HepG2 (cell line): ENCODE data around the gene RTEL1. TPM values are rescaled to one million over a fixed set of nuclear protein-coding genes. Genes with fewer than 3 reads are reported as not detected.

ENCODE experiments used
- ATAC-seq: fragments of 200-7000 bp; cut with Tn5 transposase; 3 replicates; pipeline ENCODE4 v1.9.1; 2020; ENCODE audit warnings: mild to moderate bottlenecking, moderate library complexity
- BruUV-seq: library from RNA; stranded (reverse); fragments of 400-500 nt; replicated peaks from 2 replicates; lab custom pipeline; 2021; lab: Mats Ljungman, UMichigan
- CTCF ChIA-PET: fragments of 300-600 bp; formaldehyde crosslinking; extraction: SDS; loops from one replicate; lab custom pipeline; 2021; ENCODE audit warnings: low total read pairs, inconsistent platforms, low intra/inter-chr PET ratio; lab: Yijun Ruan, JAX
- POLR2A ChIA-PET: fragments of 350-600 bp; sonication (Branson Sonifier 250); formaldehyde crosslinking; loops from one replicate; lab custom pipeline; 2020; ENCODE audit warnings: antibody characterized with exemption, inconsistent platforms; lab: Yijun Ruan, JAX
- DNase-seq: peaks from one replicate; pipeline ENCODE4 v3.0.0-alpha.2; 2015; ENCODE audit warnings: low spot score
- FAIRE-seq: peaks from 3 replicates; lab custom pipeline; 2011; peaks lifted over from hg19 to GRCh38; lab: Jason Lieb, UNC
- H2AFZ ChIP-seq: one replicate; pipeline ENCODE4 v1.6.1; 2011; ENCODE audit warnings: low read length, inconsistent platforms
- H3K27ac ChIP-seq: fragments of 300-600 bp; 3 replicates; pipeline ENCODE4 v1.8.0; 2011; ENCODE audit warnings: mixed run types, mild to moderate bottlenecking, mixed read lengths, low read length, inconsistent platforms; ENCODE audit not compliant: insufficient read depth; ENCODE audit errors: extremely low read length
- H3K27me3 ChIP-seq, 2 experiments: fragments of 200-600 bp in 1 of 2; 2 replicates in 1 of 2; 3 replicates in 1 of 2; pipeline versions ENCODE4 v1.6.0 to v1.8.0; 2011; ENCODE audit warnings: low read length in 2 of 2, mild to moderate bottlenecking in 2 of 2, moderate library complexity in 2 of 2, inconsistent platforms in 1 of 2; ENCODE audit not compliant: insufficient read depth in 2 of 2, control insufficient read depth in 1 of 2
- H3K36me3 ChIP-seq, 2 experiments: fragments of 200-600 bp in 1 of 2; replicated peaks in 1 of 2; 2 replicates in 1 of 2; 3 replicates in 1 of 2; pipeline versions ENCODE4 v1.5.1 to v1.8.0; 2011; ENCODE audit warnings: low read length in 2 of 2, inconsistent platforms in 1 of 2; ENCODE audit not compliant: insufficient read depth in 2 of 2, control insufficient read depth in 1 of 2
- H3K4me1 ChIP-seq: 2 replicates; pipeline ENCODE4 v1.5.1; 2012; ENCODE audit warnings: low read length, inconsistent platforms; ENCODE audit not compliant: insufficient read depth
- H3K4me2 ChIP-seq: 2 replicates; pipeline ENCODE4 v1.6.0; 2011; ENCODE audit warnings: low read depth, low read length, inconsistent platforms
- H3K4me3 ChIP-seq, 3 experiments: fragments of 200-600 bp in 1 of 3; sonication (generic), shearing (Covaris generic) in 1 of 3; replicated peaks in 1 of 3; 2 replicates each; pipeline ENCODE4 v1.5.1; 2011 to 2016; ENCODE audit warnings: low read length in 3 of 3, inconsistent platforms in 2 of 3, low read depth in 2 of 3, mild to moderate bottlenecking in 2 of 3, control low read depth in 1 of 3, mixed read lengths in 1 of 3; ENCODE audit not compliant: insufficient read depth in 1 of 3
- H3K79me2 ChIP-seq: one replicate; pipeline ENCODE4 v1.6.1; 2011; ENCODE audit warnings: low read length, inconsistent platforms; ENCODE audit not compliant: insufficient read depth
- H3K9ac ChIP-seq: 2 replicates; pipeline ENCODE4 v1.6.0; 2011; ENCODE audit warnings: mild to moderate bottlenecking, low read depth, low read length, inconsistent platforms; ENCODE audit not compliant: insufficient read depth
- H3K9me3 ChIP-seq: 2 replicates; pipeline ENCODE4 v1.5.1; 2012; ENCODE audit warnings: mild to moderate bottlenecking, low read length
- H4K20me1 ChIP-seq: 2 replicates; pipeline ENCODE4 v1.6.0; 2011; ENCODE audit warnings: inconsistent platforms, mild to moderate bottlenecking, low read length, moderate library complexity; ENCODE audit not compliant: insufficient read depth
- AGO1 ChIP-seq: fragments of 200-400 bp; formaldehyde crosslinking; IDR thresholded peaks from 2 replicates; pipeline ENCODE4 v1.6.1; 2017; ENCODE audit warnings: mild to moderate bottlenecking, low read depth, low read length, moderate library complexity; ENCODE audit not compliant: poor library complexity, severe bottlenecking
- HNF4A ChIP-seq: sonication (generic); formaldehyde crosslinking; IDR thresholded peaks from 2 replicates; pipeline ENCODE4 v1.4.0; 2020; ENCODE audit warnings: missing genetic modification reagents
- POLR2G ChIP-seq: fragments of 200-400 bp; formaldehyde crosslinking; IDR thresholded peaks from 2 replicates; pipeline ENCODE4 v1.6.1; 2018; ENCODE audit warnings: mild to moderate bottlenecking, low read depth, low read length, moderate library complexity
- THAP9 ChIP-seq: sonication (generic); formaldehyde crosslinking; IDR thresholded peaks from 2 replicates; pipeline ENCODE4; 2020; ENCODE audit warnings: missing genetic modification reagents, mild to moderate bottlenecking, borderline replicate concordance
- ZC3H13 ChIP-seq: sonication (generic); formaldehyde crosslinking; IDR thresholded peaks from 2 replicates; pipeline ENCODE4 v1.8.1; 2023; ENCODE audit warnings: mild to moderate bottlenecking, missing genetic modification reagents, moderate library complexity
- ZNF318 ChIP-seq: sonication (generic); formaldehyde crosslinking; IDR thresholded peaks from 2 replicates; pipeline ENCODE4 v1.4.0; 2020; ENCODE audit warnings: mild to moderate bottlenecking, missing genetic modification reagents
- ZNF331 ChIP-seq: sonication (generic); formaldehyde crosslinking; IDR thresholded peaks from 2 replicates; pipeline ENCODE4 v1.4.0; 2020; ENCODE audit warnings: missing genetic modification reagents
- ZNF550 ChIP-seq: sonication (generic); formaldehyde crosslinking; IDR thresholded peaks from 2 replicates; pipeline ENCODE4 v1.4.0; 2020; ENCODE audit warnings: mild to moderate bottlenecking, missing genetic modification reagents, borderline replicate concordance
- ZNF614 ChIP-seq: IDR thresholded peaks from 2 replicates; pipeline ENCODE4 v1.6.1; 2018; ENCODE audit warnings: missing biosample characterization, missing genetic modification reagents, inconsistent platforms, borderline replicate concordance
- ZNF768 ChIP-seq: sonication (generic); formaldehyde crosslinking; IDR thresholded peaks from 2 replicates; pipeline ENCODE4 v1.4.0; 2020; ENCODE audit warnings: missing genetic modification reagents
- WGBS: methylation state at CpG from one replicate; pipeline ENCODE4 v1.1.6; 2017; ENCODE audit warnings: low lambda C conversion rate; 5-methylcytosine and 5-hydroxymethylcytosine counted together
- in situ Hi-C: cut with HindIII; loops from 2 replicates; pipeline ENCODE4 v1.10.0; 2017; ENCODE audit warnings: low pct_unique_long_range_greater_than_20kb; ENCODE audit not compliant: extremely low pct_ligation_motif_present
- intact Hi-C: fragments of 100-400 bp; cut with micrococcal nuclease; formaldehyde crosslinking; loops from one replicate; pipeline ENCODE4 v1.10.0; 2022; ENCODE audit not compliant: unreplicated experiment
- polyA plus RNA-seq, 8 experiments: library from polyadenylated mRNA; depleted of rRNA in 3 of 8; stranded (reverse) in 7 of 8; unstranded in 1 of 8; fragments of >200 nt; fragmentation: Illumina TruSeq in 4 of 8; extraction: Trizol in 4 of 8; gene quantifications; 2 replicates each; pipeline versions ENCODE4 v1.2.1 to v1.2.3, GENCODE V29; 2011 to 2016; ENCODE audit warnings: low read depth in 4 of 8, missing spikeins in 1 of 8, mixed read lengths in 1 of 8; ENCODE audit not compliant: insufficient read depth in 1 of 8
- total RNA-seq, 5 experiments: library from RNA; depleted of rRNA; stranded (reverse); fragments of >200 nt; fragmentation: Illumina TruSeq; extraction: Trizol; gene quantifications; 2 replicates each; pipeline ENCODE4 v1.2.3, GENCODE V29; 2016; ENCODE audit warnings: low read depth in 1 of 5
- TF ChIP-seq, protein P1 (sequence below): sonication (generic); formaldehyde crosslinking; IDR thresholded peaks from 2 replicates; pipeline ENCODE4 v1.8.1; 2023; ENCODE audit warnings: mild to moderate bottlenecking, moderate library complexity, missing genetic modification reagents

RTEL1 gene
- total and polyA plus RNA-seq, 2 of the 13 experiments (the other 11 are each of a cell fraction or from before 2014, with no cell fraction given), result 21.8 to 36.4 TPM

DNA sequence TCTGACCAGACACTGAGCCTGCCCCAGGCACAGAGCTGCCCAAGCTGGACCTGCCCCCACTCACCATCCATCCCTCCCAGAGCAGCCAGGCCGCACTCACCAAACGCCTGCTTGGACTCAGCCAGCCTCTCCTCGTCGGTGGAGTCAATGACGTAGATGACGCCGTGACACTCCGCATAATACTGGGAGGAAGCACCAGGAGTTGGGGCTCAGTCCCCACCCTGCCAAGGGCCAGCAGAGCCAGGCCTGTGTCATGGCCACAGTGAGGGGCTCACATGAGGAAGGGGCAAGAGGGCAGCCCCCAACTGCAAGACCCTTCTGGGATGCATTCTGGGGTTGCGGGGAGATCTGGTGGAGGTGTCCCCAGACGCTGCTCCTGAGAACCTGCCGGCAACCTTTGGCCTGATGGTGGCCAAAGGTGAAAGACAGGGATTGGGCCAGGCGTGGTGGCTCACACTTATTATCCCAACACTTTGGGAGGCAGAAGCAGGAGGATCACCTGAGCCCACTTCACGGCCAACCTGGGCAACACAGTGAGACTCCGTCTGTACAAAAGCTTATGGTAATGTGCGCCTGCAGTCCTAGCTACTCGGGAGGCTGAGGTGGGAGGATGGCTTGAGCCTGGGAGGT, 44.0 kb downstream of the RTEL1 start:
- BruUV-seq, result no TSS peak
- Histone ChIP-seq H3K4me1 (peaks cover 19% of the 10 kb centered on the region), H3K9ac (no peak overlapping the region), H4K20me1 (peaks cover 12% of the 10 kb centered on the region; the same call in 1 of the 2 replicates), H3K79me2 (peaks cover 18% of the 10 kb centered on the region), H3K9me3 (no peaks in the 10 kb centered on the region), H3K27ac (no peak overlapping the region), H3K4me2 (no peak overlapping the region), H2AFZ (no peak overlapping the region), H3K4me3 (no peak overlapping the region), H3K36me3 (peaks cover 17 to 32% of the 10 kb centered on the region in 2 experiments), H3K27me3 (no peaks in the 10 kb centered on the region; a peak in 1 of 5 replicates)
- FAIRE-seq, result no peak
- ChIA-PET CTCF (no interaction called here), POLR2A (interaction anchor here (0.8 to 12.4 kb wide), 4 partner anchors 34 to 164 kb away, joined by 4 to 190 read pairs (median 8); partner anchors contain the start of genes LIME1, SLC2A4RG and TPD52L2)
- WGBS, result 95% methylated on average over 16 of the region's 16 CpGs
- intact Hi-C loops (no loop called here), in situ Hi-C loops (loop anchor here (10.0 kb wide), 1 partner anchor 83 kb away; no protein-coding TSS in a partner anchor)
- no peak for ATAC-seq
- DNase-seq, result no peak
- TF ChIP-seq ZNF614 (CRISPR knock-in tag) (no peak), ZNF550 (CRISPR knock-in tag) (no peak), HNF4A (CRISPR knock-in tag) (no peak), THAP9 (CRISPR knock-in tag) (no peak), ZNF331 (CRISPR knock-in tag) (no peak), ZNF318 (no peak), POLR2G (0 out of 2 replicates have a peak, but pooled peaks have one; percentile 30), AGO1 (peak; percentile 54), ZNF768 (CRISPR knock-in tag) (0 out of 2 replicates have a peak, but pooled peaks have one; percentile 6), ZC3H13 (CRISPR knock-in tag) (no peak)
- TF ChIP-seq, protein P1, sequence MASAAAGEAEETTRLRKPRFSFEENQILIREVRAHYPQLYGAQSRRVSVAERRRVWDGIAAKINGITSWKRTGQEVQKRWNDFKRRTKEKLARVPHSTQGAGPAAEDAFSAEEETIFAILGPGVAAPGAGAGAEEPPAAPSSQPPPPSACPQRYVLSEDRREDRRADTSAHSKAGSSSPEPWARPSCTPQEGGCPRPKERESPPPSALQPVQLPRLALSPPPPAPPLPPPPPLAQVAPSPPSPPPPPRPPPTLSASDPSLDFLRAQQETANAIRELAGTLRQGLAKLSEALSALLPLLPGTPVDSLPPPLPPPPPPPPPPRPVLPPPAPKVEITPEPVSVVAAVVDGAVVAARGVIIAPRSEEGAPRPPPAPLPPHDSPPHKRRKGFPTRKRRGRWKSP, result no peak
